HepG2 (cell line): ENCODE results near the gene SLC1A3. TPM values are rescaled to one million over a fixed set of nuclear protein-coding genes. Genes with fewer than 3 reads are reported as not detected.

ENCODE experiments used
- ATAC-seq: fragments of 200-7000 bp; cut with Tn5 transposase; 3 replicates; pipeline ENCODE4 v1.9.1; 2020; ENCODE audit warnings: mild to moderate bottlenecking, moderate library complexity
- BruUV-seq: library from RNA; stranded (reverse); fragments of 400-500 nt; replicated peaks from 2 replicates; lab custom pipeline; 2021; lab: Mats Ljungman, UMichigan
- CTCF ChIA-PET: fragments of 300-600 bp; formaldehyde crosslinking; extraction: SDS; loops from one replicate; lab custom pipeline; 2021; ENCODE audit warnings: low total read pairs, inconsistent platforms, low intra/inter-chr PET ratio; lab: Yijun Ruan, JAX
- POLR2A ChIA-PET: fragments of 350-600 bp; sonication (Branson Sonifier 250); formaldehyde crosslinking; loops from one replicate; lab custom pipeline; 2020; ENCODE audit warnings: antibody characterized with exemption, inconsistent platforms; lab: Yijun Ruan, JAX
- DNase-seq: peaks from one replicate; pipeline ENCODE4 v3.0.0-alpha.2; 2015; ENCODE audit warnings: low spot score
- FAIRE-seq: peaks from 3 replicates; lab custom pipeline; 2011; peaks lifted over from hg19 to GRCh38; lab: Jason Lieb, UNC
- H2AFZ ChIP-seq: one replicate; pipeline ENCODE4 v1.6.1; 2011; ENCODE audit warnings: low read length, inconsistent platforms
- H3K27ac ChIP-seq: fragments of 300-600 bp; 3 replicates; pipeline ENCODE4 v1.8.0; 2011; ENCODE audit warnings: mixed run types, mild to moderate bottlenecking, mixed read lengths, low read length, inconsistent platforms; ENCODE audit not compliant: insufficient read depth; ENCODE audit errors: extremely low read length
- H3K27me3 ChIP-seq, 2 experiments: fragments of 200-600 bp in 1 of 2; 2 replicates in 1 of 2; 3 replicates in 1 of 2; pipeline versions ENCODE4 v1.6.0 to v1.8.0; 2011; ENCODE audit warnings: low read length in 2 of 2, mild to moderate bottlenecking in 2 of 2, moderate library complexity in 2 of 2, inconsistent platforms in 1 of 2; ENCODE audit not compliant: insufficient read depth in 2 of 2, control insufficient read depth in 1 of 2
- H3K36me3 ChIP-seq, 2 experiments: fragments of 200-600 bp in 1 of 2; replicated peaks in 1 of 2; 2 replicates in 1 of 2; 3 replicates in 1 of 2; pipeline versions ENCODE4 v1.5.1 to v1.8.0; 2011; ENCODE audit warnings: low read length in 2 of 2, inconsistent platforms in 1 of 2; ENCODE audit not compliant: insufficient read depth in 2 of 2, control insufficient read depth in 1 of 2
- H3K4me1 ChIP-seq: 2 replicates; pipeline ENCODE4 v1.5.1; 2012; ENCODE audit warnings: low read length, inconsistent platforms; ENCODE audit not compliant: insufficient read depth
- H3K4me2 ChIP-seq: 2 replicates; pipeline ENCODE4 v1.6.0; 2011; ENCODE audit warnings: low read depth, low read length, inconsistent platforms
- H3K4me3 ChIP-seq, 3 experiments: fragments of 200-600 bp in 1 of 3; sonication (generic), shearing (Covaris generic) in 1 of 3; replicated peaks in 1 of 3; 2 replicates each; pipeline ENCODE4 v1.5.1; 2011 to 2016; ENCODE audit warnings: low read length in 3 of 3, inconsistent platforms in 2 of 3, low read depth in 2 of 3, mild to moderate bottlenecking in 2 of 3, control low read depth in 1 of 3, mixed read lengths in 1 of 3; ENCODE audit not compliant: insufficient read depth in 1 of 3
- H3K79me2 ChIP-seq: one replicate; pipeline ENCODE4 v1.6.1; 2011; ENCODE audit warnings: low read length, inconsistent platforms; ENCODE audit not compliant: insufficient read depth
- H3K9ac ChIP-seq: 2 replicates; pipeline ENCODE4 v1.6.0; 2011; ENCODE audit warnings: mild to moderate bottlenecking, low read depth, low read length, inconsistent platforms; ENCODE audit not compliant: insufficient read depth
- H3K9me3 ChIP-seq: 2 replicates; pipeline ENCODE4 v1.5.1; 2012; ENCODE audit warnings: mild to moderate bottlenecking, low read length
- H4K20me1 ChIP-seq: 2 replicates; pipeline ENCODE4 v1.6.0; 2011; ENCODE audit warnings: inconsistent platforms, mild to moderate bottlenecking, low read length, moderate library complexity; ENCODE audit not compliant: insufficient read depth
- ARNTL ChIP-seq: sonication (generic); formaldehyde crosslinking; IDR thresholded peaks from 2 replicates; pipeline ENCODE4 v1.4.0; 2020; ENCODE audit warnings: mild to moderate bottlenecking, missing genetic modification reagents
- HMGA1 ChIP-seq: sonication (generic); formaldehyde crosslinking; conservative IDR thresholded peaks from 2 replicates; pipeline ENCODE4 v1.4.0; 2020; ENCODE audit warnings: missing genetic modification reagents
- NFE2L1 ChIP-seq: sonication (generic); formaldehyde crosslinking; IDR thresholded peaks from 2 replicates; pipeline ENCODE4 v1.4.0; 2020; ENCODE audit warnings: missing genetic modification reagents, mild to moderate bottlenecking, borderline replicate concordance
- NPAS2 ChIP-seq: sonication (generic); formaldehyde crosslinking; IDR thresholded peaks from 2 replicates; pipeline ENCODE4 v1.8.0; 2022; ENCODE audit warnings: mild to moderate bottlenecking, missing genetic modification reagents, borderline replicate concordance
- PRMT3 ChIP-seq: sonication (generic); formaldehyde crosslinking; IDR thresholded peaks from 2 replicates; pipeline ENCODE4 v1.8.1; 2022; ENCODE audit warnings: low read depth, mild to moderate bottlenecking, moderate library complexity, missing genetic modification reagents, borderline replicate concordance
- PRPF4 ChIP-seq: fragments of 200-400 bp; formaldehyde crosslinking; IDR thresholded peaks from 2 replicates; pipeline ENCODE4 v1.6.1; 2016; ENCODE audit warnings: low read length, low read depth; ENCODE audit not compliant: poor library complexity, severe bottlenecking
- SRY ChIP-seq: sonication (generic); formaldehyde crosslinking; IDR thresholded peaks from 2 replicates; pipeline ENCODE4 v1.8.0; 2022; ENCODE audit warnings: mild to moderate bottlenecking, missing genetic modification reagents
- ZFP36L2 ChIP-seq: sonication (generic); formaldehyde crosslinking; IDR thresholded peaks from 2 replicates; pipeline ENCODE4 v1.4.0; 2020; ENCODE audit warnings: missing genetic modification reagents
- ZNF180 ChIP-seq: sonication (generic); formaldehyde crosslinking; IDR thresholded peaks from 2 replicates; pipeline ENCODE4 v1.4.0; 2020; ENCODE audit warnings: low read depth, missing genetic modification reagents, borderline replicate concordance
- ZNF256 ChIP-seq: sonication (generic); formaldehyde crosslinking; conservative IDR thresholded peaks from 2 replicates; pipeline ENCODE4 v1.4.0; 2020; ENCODE audit warnings: missing genetic modification reagents
- ZSCAN29 ChIP-seq: sonication (generic); formaldehyde crosslinking; conservative IDR thresholded peaks from 2 replicates; pipeline ENCODE4 v1.4.0; 2020; ENCODE audit warnings: mild to moderate bottlenecking, missing genetic modification reagents
- WGBS: methylation state at CpG from one replicate; pipeline ENCODE4 v1.1.6; 2017; ENCODE audit warnings: low lambda C conversion rate; 5-methylcytosine and 5-hydroxymethylcytosine counted together
- in situ Hi-C: cut with HindIII; loops from 2 replicates; pipeline ENCODE4 v1.10.0; 2017; ENCODE audit warnings: low pct_unique_long_range_greater_than_20kb; ENCODE audit not compliant: extremely low pct_ligation_motif_present
- intact Hi-C: fragments of 100-400 bp; cut with micrococcal nuclease; formaldehyde crosslinking; loops from one replicate; pipeline ENCODE4 v1.10.0; 2022; ENCODE audit not compliant: unreplicated experiment
- polyA plus RNA-seq, 8 experiments: library from polyadenylated mRNA; depleted of rRNA in 3 of 8; stranded (reverse) in 7 of 8; unstranded in 1 of 8; fragments of >200 nt; fragmentation: Illumina TruSeq in 4 of 8; extraction: Trizol in 4 of 8; gene quantifications; 2 replicates each; pipeline versions ENCODE4 v1.2.1 to v1.2.3, GENCODE V29; 2011 to 2016; ENCODE audit warnings: low read depth in 4 of 8, missing spikeins in 1 of 8, mixed read lengths in 1 of 8; ENCODE audit not compliant: insufficient read depth in 1 of 8
- total RNA-seq, 5 experiments: library from RNA; depleted of rRNA; stranded (reverse); fragments of >200 nt; fragmentation: Illumina TruSeq; extraction: Trizol; gene quantifications; 2 replicates each; pipeline ENCODE4 v1.2.3, GENCODE V29; 2016; ENCODE audit warnings: low read depth in 1 of 5

The SLC1A3 gene
- total and polyA plus RNA-seq, 2 of the 13 experiments (the other 11 are each of a cell fraction or from before 2014, with no cell fraction given) = 0.09 TPM; not detected in 1

DNA sequence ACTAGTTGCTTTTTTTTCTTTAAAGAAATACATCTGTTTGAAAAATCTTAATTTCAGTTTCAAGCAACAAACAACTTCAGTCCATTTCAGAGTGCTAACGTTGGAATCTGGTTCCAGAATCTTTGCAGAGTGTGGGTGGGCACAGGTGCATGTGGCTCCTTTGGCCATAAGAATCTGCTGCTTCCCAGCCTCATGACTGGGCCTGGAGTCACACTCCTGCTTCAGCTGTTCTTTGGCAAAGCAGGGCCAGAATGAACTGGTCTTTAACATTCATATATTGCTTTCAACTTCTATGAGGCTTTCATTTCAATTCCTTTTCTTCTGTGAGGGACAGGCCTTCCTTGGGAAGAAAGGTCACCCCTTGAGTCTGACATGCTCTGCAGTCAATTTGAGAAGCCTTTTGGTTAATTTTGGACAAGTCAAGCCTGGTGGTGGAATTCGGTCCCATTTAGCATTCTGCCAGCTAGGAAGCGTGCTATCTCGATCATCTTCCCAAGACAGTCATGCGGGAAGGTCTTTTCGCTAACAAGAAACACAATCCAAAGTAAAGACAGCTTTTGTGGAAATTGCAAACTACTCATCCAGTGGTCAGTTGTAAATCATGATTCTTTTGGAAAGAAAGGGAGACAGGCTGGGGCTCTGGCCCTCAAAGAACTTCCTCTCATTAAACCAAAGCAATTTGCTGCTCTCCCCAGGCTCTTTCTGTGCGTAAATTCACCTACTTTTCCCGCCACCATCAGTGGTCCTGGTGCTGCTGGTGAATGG lies 55.2 kb downstream of the SLC1A3 start:
- no peak overlapping the region for H3K4me2 ChIP-seq
- no peak for DNase-seq
- H4K20me1 ChIP-seq = no peaks in the 10 kb centered on the region
- BruUV-seq = no TSS peak
- no peaks in the 10 kb centered on the region for H3K4me1 ChIP-seq
- H3K9ac ChIP-seq = no peak overlapping the region
- ChIA-PET CTCF (interaction anchor here (0.5 kb wide), 1 partner anchor 226 kb away, joined by 3 read pairs; no protein-coding TSS in a partner anchor), POLR2A (no interaction called here)
- H3K27ac ChIP-seq = no peak overlapping the region
- TF ChIP-seq PRMT3 (no peak), ZNF256 (CRISPR knock-in tag) (no peak), HMGA1 (CRISPR knock-in tag) (no peak), ZNF180 (CRISPR knock-in tag) (no peak), PRPF4 (no peak), NPAS2 (CRISPR knock-in tag) (no peak), SRY (no peak), NFE2L1 (CRISPR knock-in tag) (no peak), ZSCAN29 (CRISPR knock-in tag) (no peak), ZFP36L2 (no peak), ARNTL (CRISPR knock-in tag) (no peak)
- in situ Hi-C loops (no loop called here), intact Hi-C loops (no loop called here)
- H3K79me2 ChIP-seq = no peaks in the 10 kb centered on the region
- ATAC-seq = no peak
- no peak overlapping the region for H3K4me3 ChIP-seq
- no peaks in the 10 kb centered on the region for H3K9me3 ChIP-seq
- H2AFZ ChIP-seq = no peak overlapping the region
- no peaks in the 10 kb centered on the region for H3K36me3 ChIP-seq
- 63% methylated on average over 8 of the region's 8 CpGs for WGBS
- FAIRE-seq = no peak
- H3K27me3 ChIP-seq = no peaks in the 10 kb centered on the region
